B cell (primary cell): ENCODE results near the gene FIZ1. TPM values are rescaled to one million over a fixed set of nuclear protein-coding genes. Genes with fewer than 3 reads are reported as not detected.

Experiments used
- ATAC-seq: fragments of 200-7000 bp; cut with Tn5 transposase; one replicate; pipeline ENCODE4 v1.10.0; 2021; ENCODE audit warnings: low read depth, mild to moderate bottlenecking, moderate number of reproducible peaks, moderate library complexity
- CTCF ChIA-PET: fragments of 350-600 bp; sonication (Branson Sonifier 250); formaldehyde crosslinking; loops from one replicate; lab custom pipeline; 2021; ENCODE audit warnings: antibody characterized with exemption, inconsistent platforms; lab: Charles Lee
- POLR2A ChIA-PET: fragments of 350-600 bp; sonication (Branson Sonifier 250); formaldehyde crosslinking; loops from one replicate; lab custom pipeline; 2021; ENCODE audit warnings: antibody characterized with exemption; lab: Charles Lee
- DNase-seq: peaks from one replicate; pipeline ENCODE4 v3.0.0; 2013
- H2AFZ ChIP-seq: 2 replicates; pipeline ENCODE4 v1.6.1; 2012; ENCODE audit warnings: mild to moderate bottlenecking, low read depth, low read length; ENCODE audit not compliant: insufficient read depth, poor library complexity, severe bottlenecking
- H3K27ac ChIP-seq, 2 donors: 1 replicate in 1 of 2; 2 replicates in 1 of 2; pipeline ENCODE4 v1.5.1; 2012 to 2013; ENCODE audit warnings: low read length in 2 of 2, mild to moderate bottlenecking in 2 of 2, moderate library complexity in 1 of 2
- H3K27me3 ChIP-seq, 4 experiments: fragments of 200-600 bp in 1 of 4; sonication (generic) in 1 of 4; replicated peaks in 1 of 4; 1 replicate in 2 of 4; 2 replicates in 2 of 4; pipeline versions ENCODE4 v1.6.1 to v1.7.0; 2013 to 2016; ENCODE audit warnings: low read length in 3 of 4, mild to moderate bottlenecking in 2 of 4, mixed read lengths in 1 of 4, moderate library complexity in 1 of 4; ENCODE audit not compliant: insufficient read depth in 4 of 4, control insufficient read depth in 3 of 4; ENCODE audit errors: control extremely low read depth in 1 of 4
- H3K36me3 ChIP-seq, 2 experiments: replicated peaks in 1 of 2; 1 replicate in 1 of 2; 2 replicates in 1 of 2; pipeline versions ENCODE4 v1.6.1 to v1.7.1; 2013; ENCODE audit warnings: low read length in 1 of 2; ENCODE audit not compliant: insufficient read depth in 2 of 2, control insufficient read depth in 1 of 2; ENCODE audit errors: control extremely low read depth in 1 of 2, extremely low read depth in 1 of 2
- H3K4me1 ChIP-seq, 2 donors: fragments of 200-600 bp in 1 of 2; sonication (generic) in 1 of 2; 1 replicate in 1 of 2; 2 replicates in 1 of 2; pipeline versions ENCODE4 v1.5.1 to v1.6.1; 2013 to 2017; ENCODE audit warnings: low read length in 2 of 2; ENCODE audit not compliant: control insufficient read depth in 2 of 2, insufficient read depth in 2 of 2
- H3K4me2 ChIP-seq: replicated peaks from 2 replicates; pipeline ENCODE3; 2012; ENCODE audit warnings: mild to moderate bottlenecking, low read depth, low read length; ENCODE audit not compliant: poor library complexity, severe bottlenecking
- H3K4me3 ChIP-seq, 5 experiments: fragments of 200-600 bp in 1 of 5; sonication (generic) in 1 of 5; 1 replicate in 3 of 5; 2 replicates in 2 of 5; pipeline versions ENCODE4 v1.5.1 to v1.7.0; 2011 to 2016; ENCODE audit warnings: low read length in 4 of 5, mild to moderate bottlenecking in 4 of 5, low read depth in 2 of 5, control low read depth in 1 of 5, moderate library complexity in 1 of 5; ENCODE audit not compliant: insufficient read depth in 1 of 5; ENCODE audit errors: control extremely low read depth in 1 of 5, extremely low read depth in 1 of 5
- H3K79me2 ChIP-seq: fragments of 200-600 bp; sonication (generic); one replicate; pipeline ENCODE4 v1.6.0; 2016; ENCODE audit warnings: low read length; ENCODE audit not compliant: control insufficient read depth, insufficient read depth
- H3K9ac ChIP-seq: fragments of 200-600 bp; sonication (generic); 2 replicates; pipeline ENCODE4 v1.6.1; 2017; ENCODE audit warnings: mild to moderate bottlenecking, low read length, moderate library complexity
- H3K9me3 ChIP-seq, 3 donors: one replicate each; pipeline versions ENCODE4 v1.6.1 to v1.7.1; 2013; ENCODE audit warnings: low read length in 2 of 3; ENCODE audit not compliant: control insufficient read depth in 2 of 3, insufficient read depth in 1 of 3; ENCODE audit errors: control extremely low read depth in 1 of 3
- H4K20me1 ChIP-seq: 2 replicates; pipeline ENCODE4 v1.6.0; 2012; ENCODE audit warnings: mild to moderate bottlenecking, low read length; ENCODE audit not compliant: insufficient read depth, control insufficient read depth, poor library complexity, severe bottlenecking
- H3K27ac Mint-ChIP-seq: one replicate; pipeline ENCODE4 v1.8.0; 2021; ENCODE audit warnings: mixed read lengths
- H3K27me3 Mint-ChIP-seq: one replicate; pipeline ENCODE4 v1.8.0; 2021; ENCODE audit warnings: mixed read lengths
- H3K4me1 Mint-ChIP-seq: one replicate; pipeline ENCODE4 v1.8.0; 2021; ENCODE audit warnings: mixed read lengths
- H3K4me3 Mint-ChIP-seq: one replicate; pipeline ENCODE4 v1.8.0; 2021; ENCODE audit warnings: mixed read lengths
- H3K9me3 Mint-ChIP-seq: one replicate; pipeline ENCODE4 v1.8.0; 2022; ENCODE audit warnings: mixed read lengths; ENCODE audit not compliant: insufficient read depth
- EZH2 ChIP-seq: IDR thresholded peaks from 2 replicates; pipeline ENCODE4 v1.6.1; 2012; ENCODE audit warnings: borderline replicate concordance, low read depth, mild to moderate bottlenecking, moderate library complexity, low read length; ENCODE audit not compliant: insufficient read depth, poor library complexity, severe bottlenecking
- WGBS: methylation state at CpG from one replicate; pipeline ENCODE4 v1.1.5; 2013; ENCODE audit warnings: missing lambda C conversion rate; ENCODE audit not compliant: insufficient coverage; 5-methylcytosine and 5-hydroxymethylcytosine counted together
- intact Hi-C: fragments of 100-400 bp; cut with micrococcal nuclease; formaldehyde crosslinking; loops from one replicate; pipeline ENCODE4 v1.10.0; 2022
- polyA plus RNA-seq: library from polyadenylated mRNA; depleted of rRNA; stranded (reverse); fragments of >200 nt; gene quantifications from 2 replicates; pipeline ENCODE4 v1.2.3, GENCODE V29; 2012
- total RNA-seq, 2 donors: library from RNA; stranded (reverse); fragments of 120-200 nt in 1 of 2; gene quantifications; 1 replicate in 1 of 2; 2 replicates in 1 of 2; pipeline versions ENCODE4 v1.2.3 to v1.2.4, GENCODE V29; 2013 to 2022
- TF ChIP-seq, protein P1 (sequence below): fragments of 200-600 bp; IDR thresholded peaks from one replicate; pipeline ENCODE4 v1.8.0; 2022; ENCODE audit warnings: antibody characterized with exemption, mild to moderate bottlenecking

Gene FIZ1
- total and polyA plus RNA-seq, 2 donors (not counting 1 experiment from before 2014, with no cell fraction given), result 8.0 to 26.4 TPM

DNA sequence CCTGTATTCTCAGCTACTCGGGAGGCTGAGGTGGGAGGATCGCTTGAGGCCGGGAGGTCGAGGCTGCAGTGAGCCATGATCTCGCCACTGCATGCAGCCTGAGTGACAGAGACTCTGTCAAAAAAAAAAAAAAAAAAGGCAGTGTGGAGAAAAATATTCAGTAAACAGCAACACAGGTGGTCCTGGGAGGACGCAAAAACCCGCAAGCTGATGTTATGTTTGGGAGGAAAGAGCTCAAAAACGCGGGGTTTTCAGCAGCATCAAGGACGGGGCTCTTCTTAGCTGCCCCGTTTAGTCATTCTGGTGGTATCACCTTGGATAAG, 25.6 kb upstream of the FIZ1 start:
- Histone ChIP-seq H3K27ac (peak overlapping the region; percentile 87), H3K36me3 (peaks cover 0 to 6% of the 10 kb centered on the region in 2 experiments), H3K4me1 (peaks cover 10 to 14% of the 10 kb centered on the region in 2 donors), H3K27me3 (no peaks in the 10 kb centered on the region), H3K4me2 (peak overlapping the region; percentile 81), H3K9me3 (no peaks in the 10 kb centered on the region), H3K79me2 (peaks cover 8% of the 10 kb centered on the region), H4K20me1 (peaks cover 7% of the 10 kb centered on the region), H3K9ac (peak overlapping the region; percentile 85), H2AFZ (peak overlapping the region; percentile 82), H3K4me3 (peak overlapping the region in 4 of 5 experiments; percentile 47 to 84 (median 69))
- Mint-ChIP-seq H3K9me3 (no peaks in the 10 kb centered on the region), H3K27me3 (no peaks in the 10 kb centered on the region), H3K4me3 (peak overlapping the region; percentile 95), H3K4me1 (peaks cover 18% of the 10 kb centered on the region), H3K27ac (peak overlapping the region; percentile 99)
- TF ChIP-seq, protein P1, sequence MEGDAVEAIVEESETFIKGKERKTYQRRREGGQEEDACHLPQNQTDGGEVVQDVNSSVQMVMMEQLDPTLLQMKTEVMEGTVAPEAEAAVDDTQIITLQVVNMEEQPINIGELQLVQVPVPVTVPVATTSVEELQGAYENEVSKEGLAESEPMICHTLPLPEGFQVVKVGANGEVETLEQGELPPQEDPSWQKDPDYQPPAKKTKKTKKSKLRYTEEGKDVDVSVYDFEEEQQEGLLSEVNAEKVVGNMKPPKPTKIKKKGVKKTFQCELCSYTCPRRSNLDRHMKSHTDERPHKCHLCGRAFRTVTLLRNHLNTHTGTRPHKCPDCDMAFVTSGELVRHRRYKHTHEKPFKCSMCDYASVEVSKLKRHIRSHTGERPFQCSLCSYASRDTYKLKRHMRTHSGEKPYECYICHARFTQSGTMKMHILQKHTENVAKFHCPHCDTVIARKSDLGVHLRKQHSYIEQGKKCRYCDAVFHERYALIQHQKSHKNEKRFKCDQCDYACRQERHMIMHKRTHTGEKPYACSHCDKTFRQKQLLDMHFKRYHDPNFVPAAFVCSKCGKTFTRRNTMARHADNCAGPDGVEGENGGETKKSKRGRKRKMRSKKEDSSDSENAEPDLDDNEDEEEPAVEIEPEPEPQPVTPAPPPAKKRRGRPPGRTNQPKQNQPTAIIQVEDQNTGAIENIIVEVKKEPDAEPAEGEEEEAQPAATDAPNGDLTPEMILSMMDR, result no peak
- no peak for TF ChIP-seq EZH2
- 29% methylated on average over 2 of the region's 11 CpGs for WGBS
- POLR2A ChIA-PET, result interaction anchor here (0.6 to 2.4 kb wide), 17 partner anchors 8 to 495 kb away, joined by 3 to 58 read pairs (median 5); partner anchors contain the start of genes CCDC106, FIZ1, U2AF2 and UBE2S
- ATAC-seq, result no peak
- CTCF ChIA-PET, result interaction anchor here (0.6 to 3.8 kb wide), 18 partner anchors 9 to 484 kb away, joined by 3 to 27 read pairs (median 5); partner anchors contain the start of genes FIZ1 and ZNF865
- DNase-seq, result no peak
- intact Hi-C loops, result loop anchor here (10.0 kb wide), 1 partner anchor 520 kb away; the partner anchor contains the start of gene ZNF444
